ENCODE results near the gene SGPL1. TPM values are rescaled to one million over a fixed set of nuclear protein-coding genes. Genes with fewer than 3 reads are reported as not detected.
"Not testable (repeated sequence)": the region's sequence is repeated elsewhere in the genome, so short reads cannot be mapped to it uniquely, and the experiment has no call there.

The SGPL1 gene, protein sequence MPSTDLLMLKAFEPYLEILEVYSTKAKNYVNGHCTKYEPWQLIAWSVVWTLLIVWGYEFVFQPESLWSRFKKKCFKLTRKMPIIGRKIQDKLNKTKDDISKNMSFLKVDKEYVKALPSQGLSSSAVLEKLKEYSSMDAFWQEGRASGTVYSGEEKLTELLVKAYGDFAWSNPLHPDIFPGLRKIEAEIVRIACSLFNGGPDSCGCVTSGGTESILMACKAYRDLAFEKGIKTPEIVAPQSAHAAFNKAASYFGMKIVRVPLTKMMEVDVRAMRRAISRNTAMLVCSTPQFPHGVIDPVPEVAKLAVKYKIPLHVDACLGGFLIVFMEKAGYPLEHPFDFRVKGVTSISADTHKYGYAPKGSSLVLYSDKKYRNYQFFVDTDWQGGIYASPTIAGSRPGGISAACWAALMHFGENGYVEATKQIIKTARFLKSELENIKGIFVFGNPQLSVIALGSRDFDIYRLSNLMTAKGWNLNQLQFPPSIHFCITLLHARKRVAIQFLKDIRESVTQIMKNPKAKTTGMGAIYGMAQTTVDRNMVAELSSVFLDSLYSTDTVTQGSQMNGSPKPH
- total RNA-seq, result 10 to 100 TPM; 61.3 to 77.6 TPM

DNA sequence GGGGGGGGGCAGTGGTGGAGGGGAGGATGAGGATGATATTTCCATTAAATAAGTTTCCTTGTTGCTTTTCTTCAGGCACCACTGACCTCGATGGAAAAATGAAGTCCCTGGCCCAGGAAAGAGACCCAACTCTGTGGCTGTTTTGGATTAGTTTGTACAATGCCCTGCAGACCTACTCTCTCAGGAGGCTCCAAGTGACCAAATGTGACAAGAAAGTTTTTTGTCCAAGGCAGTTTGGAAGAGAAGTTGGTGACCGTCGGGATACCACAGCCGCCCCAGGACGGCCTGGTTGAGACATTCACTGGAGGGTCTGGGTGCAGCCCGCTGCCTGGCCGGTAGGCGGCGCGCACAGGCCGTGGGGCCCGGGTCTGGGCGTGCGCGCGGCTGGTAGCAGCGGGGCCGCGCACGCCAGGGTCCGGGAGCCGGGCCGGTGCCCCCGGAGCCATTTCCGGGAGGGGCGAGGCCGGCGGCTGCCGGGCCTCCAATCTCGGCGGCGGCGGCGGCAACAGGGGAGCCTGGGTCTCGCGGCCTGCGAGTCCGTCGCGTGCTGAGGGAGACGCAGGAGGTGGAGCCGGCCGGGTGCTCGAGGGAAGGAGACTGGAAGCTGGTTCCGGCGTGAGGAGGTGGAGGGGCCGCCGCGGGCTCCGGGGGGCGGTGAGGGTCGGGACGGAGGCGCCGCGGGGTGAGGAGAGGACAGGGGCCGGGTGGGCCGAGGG, at the start of gene SGPL1:
Gene SGPL1, plus strand, starts transcription at position 445 of the 716 bp plus-strand sequence. CDS start 906 bp downstream, outside the sequence.
- Mint-ChIP-seq H3K36me3 (ENCODE audit: insufficient read depth in 2 of 2) (peaks cover 9 to 10% of the 10 kb centered on the region in 2 donors), H3K4me3 (peak within 1 kb of the TSS; percentile 94 to 97), H3K4me1 (ENCODE audit: low read depth) (peaks cover 51% of the 10 kb centered on the region), H3K9me3 (no peaks in the 10 kb centered on the region), H3K27ac (peak within 1 kb of the TSS; percentile 97), H3K27me3 (ENCODE audit: low read depth) (no peaks in the 10 kb centered on the region)
- ATAC-seq (replicated peaks in 1 of 2), result peak; percentile 91 to 92
- DNase-seq, result peak; percentile 88 to 94

DNA sequence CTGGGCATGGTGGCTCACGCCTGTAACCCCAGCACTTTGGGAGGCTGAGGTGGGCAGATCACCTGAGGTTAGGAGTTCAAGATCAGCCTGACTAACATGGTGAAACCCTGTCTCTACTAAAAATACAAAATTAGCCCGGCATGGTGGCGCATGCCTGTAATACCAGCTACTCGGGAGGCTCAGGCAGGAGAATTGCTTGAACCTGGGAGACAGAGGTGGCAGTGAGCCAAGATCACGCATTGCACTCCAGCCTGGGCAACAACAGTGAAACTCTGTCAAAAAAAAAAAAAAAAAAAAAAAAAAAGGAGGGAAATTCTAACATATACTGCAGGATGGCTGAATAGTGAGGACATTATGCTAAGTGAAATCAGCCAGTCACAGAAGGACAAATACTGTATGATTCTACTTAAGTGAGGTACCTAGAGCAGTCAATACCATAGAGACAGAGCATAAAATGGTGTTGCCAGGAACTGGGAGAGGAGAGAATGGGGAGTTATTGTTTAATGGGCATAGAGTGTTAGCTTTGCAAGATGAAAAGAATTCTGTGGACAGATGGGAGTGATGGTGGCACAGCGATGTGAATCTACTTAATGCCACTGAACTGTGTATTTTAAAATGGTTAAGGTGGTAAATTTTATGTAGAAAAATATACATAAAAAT, 47.6 kb upstream of the SGPL1 start:
- H3K9me3 Mint-ChIP-seq; DNase-seq; H3K27ac Mint-ChIP-seq; H3K36me3 Mint-ChIP-seq (ENCODE audit: insufficient read depth in 2 of 2); H3K4me3 Mint-ChIP-seq; ATAC-seq (replicated peaks in 1 of 2); H3K4me1 Mint-ChIP-seq (ENCODE audit: low read depth): not testable (repeated sequence)
- H3K27me3 Mint-ChIP-seq (ENCODE audit: low read depth), result peaks cover 10% of the 10 kb centered on the region

DNA sequence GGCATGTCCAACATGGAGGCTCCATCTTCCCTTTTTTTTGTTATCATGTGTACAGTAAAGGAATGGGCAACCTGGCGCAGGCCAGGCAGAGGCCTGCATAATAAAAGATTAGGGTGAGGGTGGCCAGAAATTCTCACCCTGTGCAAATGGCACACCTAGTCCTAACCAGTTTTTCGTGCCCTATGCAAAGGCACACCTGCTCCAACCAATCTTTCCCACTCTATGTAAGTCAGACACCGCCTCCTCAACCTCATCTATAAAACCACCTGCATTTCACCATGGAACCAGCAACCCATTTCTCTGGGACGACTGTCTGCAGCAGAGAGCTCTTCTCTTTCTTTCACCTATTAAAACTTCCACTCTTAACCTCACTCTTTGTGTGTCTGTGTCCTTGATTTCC, 46.6 kb upstream of the SGPL1 start:
- ATAC-seq (replicated peaks in 1 of 2), result no peak
- peaks cover 10% of the 10 kb centered on the region for H3K27me3 Mint-ChIP-seq (ENCODE audit: low read depth)
- no peak overlapping the region for H3K27ac Mint-ChIP-seq
- peaks cover 0 to 7% of the 10 kb centered on the region in 2 donors for H3K36me3 Mint-ChIP-seq (ENCODE audit: insufficient read depth in 2 of 2)
- no peaks in the 10 kb centered on the region for H3K4me1 Mint-ChIP-seq (ENCODE audit: low read depth)
- no peak overlapping the region for H3K4me3 Mint-ChIP-seq
- H3K9me3 Mint-ChIP-seq, result peaks cover 2 to 5% of the 10 kb centered on the region in 2 donors
- no peak for DNase-seq

DNA sequence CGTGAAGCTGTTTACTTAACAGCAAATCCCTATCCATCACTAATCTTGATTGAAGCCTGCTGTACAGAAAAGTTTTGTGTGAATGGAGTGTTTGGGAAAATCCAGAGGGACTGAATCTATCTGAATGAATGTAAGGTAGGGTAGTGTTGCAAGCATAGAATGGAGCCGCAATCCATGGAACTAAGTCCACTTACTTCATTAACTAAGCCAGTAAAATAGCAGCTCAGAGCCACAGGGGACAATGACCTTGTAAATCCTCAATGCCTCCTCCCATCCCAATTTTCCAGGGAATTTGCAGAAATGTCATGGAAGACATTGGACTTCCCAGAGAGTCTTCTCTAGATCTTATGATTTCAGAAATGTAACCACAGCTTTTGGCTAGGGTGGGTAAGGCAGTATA, 45.7 kb upstream of the SGPL1 start:
- Mint-ChIP-seq H3K4me3 (no peak overlapping the region), H3K27ac (no peak overlapping the region), H3K36me3 (ENCODE audit: insufficient read depth in 2 of 2) (peaks cover 0 to 7% of the 10 kb centered on the region in 2 donors)

DNA sequence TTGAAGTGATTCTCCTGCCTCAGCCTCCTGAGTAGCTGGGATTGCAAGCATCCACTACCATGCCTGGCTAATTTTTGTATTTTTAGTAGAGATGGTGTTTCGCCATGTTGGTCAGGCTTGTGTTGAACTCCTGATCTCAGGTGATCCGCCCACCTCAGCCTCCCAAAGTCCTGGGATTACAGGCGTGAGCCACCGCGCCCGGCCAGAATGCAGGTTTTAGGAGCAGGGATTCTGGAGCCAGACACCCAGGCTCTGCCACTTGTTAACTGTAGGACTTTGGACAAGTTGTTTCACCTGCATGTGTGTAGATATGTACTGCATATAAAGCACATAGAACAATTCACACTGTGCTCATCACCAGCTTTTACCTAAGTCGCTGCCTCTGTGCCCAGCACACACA, 45.2 kb upstream of the SGPL1 start:
- not testable (repeated sequence) for H3K9me3 Mint-ChIP-seq; DNase-seq; ATAC-seq (replicated peaks in 1 of 2); H3K36me3 Mint-ChIP-seq (ENCODE audit: insufficient read depth in 2 of 2); H3K4me1 Mint-ChIP-seq (ENCODE audit: low read depth); H3K27ac Mint-ChIP-seq; H3K4me3 Mint-ChIP-seq
- H3K27me3 Mint-ChIP-seq (ENCODE audit: low read depth), result peaks cover 10% of the 10 kb centered on the region

More for the DNA sequence above, 45.7 kb upstream of the SGPL1 start:
- DNase-seq (no peak), ATAC-seq (replicated peaks in 1 of 2) (no peak)
- Mint-ChIP-seq H3K4me1 (ENCODE audit: low read depth) (no peaks in the 10 kb centered on the region), H3K9me3 (peaks cover 2 to 5% of the 10 kb centered on the region in 2 donors), H3K27me3 (ENCODE audit: low read depth) (peaks cover 10% of the 10 kb centered on the region)

DNA sequence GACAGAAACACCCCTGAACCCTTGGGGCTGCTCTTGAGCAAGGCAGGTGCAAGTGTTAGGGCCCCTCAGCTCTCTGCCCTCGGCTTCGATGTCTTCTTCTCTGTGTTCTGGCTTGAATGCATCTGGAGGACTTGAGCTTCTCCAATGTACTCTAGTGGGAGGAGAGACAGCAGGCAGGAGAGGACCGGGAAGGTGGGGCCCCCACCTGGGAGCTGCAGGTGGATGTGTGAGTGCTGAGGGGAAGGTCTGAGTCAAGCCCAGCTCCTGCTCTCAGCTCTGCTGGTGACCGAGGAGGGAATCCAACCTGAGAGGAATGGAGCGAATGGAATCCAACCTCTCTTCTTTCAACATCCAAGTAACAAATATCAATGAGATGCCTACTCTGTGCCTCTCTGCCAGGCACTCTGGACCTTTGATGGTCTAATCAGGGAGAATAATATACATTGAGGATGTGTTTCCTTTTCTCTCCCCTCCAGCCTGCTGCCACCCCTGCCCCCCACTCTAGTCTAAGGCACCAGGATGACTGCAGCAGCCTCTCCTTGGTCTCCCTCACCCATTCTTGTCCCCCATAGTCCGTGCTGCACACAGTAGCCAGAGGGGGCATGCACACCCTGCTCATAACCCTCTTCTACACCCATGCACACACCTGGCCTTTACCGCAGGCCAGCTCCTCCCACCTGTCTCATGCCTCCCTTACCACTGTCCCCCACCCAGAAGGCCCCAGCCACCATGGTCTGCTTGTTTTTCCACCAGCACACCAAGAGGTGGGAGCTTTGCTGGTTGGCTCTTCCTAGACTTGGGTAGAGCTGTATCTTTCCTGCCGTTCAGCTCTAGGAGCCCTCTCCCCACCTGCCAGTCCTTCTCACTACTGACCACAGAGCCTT, 44.2 kb upstream of the SGPL1 start:
- DNase-seq, result no peak
- no peak for ATAC-seq (replicated peaks in 1 of 2)
- Mint-ChIP-seq H3K9me3 (no peaks in the 10 kb centered on the region), H3K27me3 (ENCODE audit: low read depth) (peaks cover 7% of the 10 kb centered on the region), H3K36me3 (ENCODE audit: insufficient read depth in 2 of 2) (no peaks in the 10 kb centered on the region), H3K4me1 (ENCODE audit: low read depth) (no peaks in the 10 kb centered on the region), H3K4me3 (no peak overlapping the region), H3K27ac (no peak overlapping the region)

DNA sequence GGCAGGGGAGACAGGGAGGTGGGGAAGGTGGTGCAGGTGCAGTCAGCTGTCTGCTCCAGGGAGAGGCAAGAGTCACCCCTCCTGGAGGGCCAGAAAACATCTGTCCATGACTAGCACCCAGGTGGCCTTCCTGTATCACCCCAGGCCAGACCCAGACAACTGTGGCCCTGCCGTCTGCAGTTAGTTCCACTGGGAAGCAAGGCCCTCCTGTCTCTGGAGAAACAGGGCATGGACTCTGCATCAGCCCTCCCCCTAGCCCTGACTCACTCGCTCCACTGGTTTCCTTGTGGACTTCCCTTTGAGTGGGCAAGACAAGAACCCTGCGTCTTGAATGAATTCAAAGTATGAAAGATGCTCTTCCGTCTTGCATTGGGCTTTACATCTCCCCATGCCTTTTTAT, 43.1 kb upstream of the SGPL1 start:
- no peak for DNase-seq
- Mint-ChIP-seq H3K27me3 (ENCODE audit: low read depth) (no peaks in the 10 kb centered on the region), H3K36me3 (ENCODE audit: insufficient read depth in 2 of 2) (no peaks in the 10 kb centered on the region), H3K4me3 (no peak overlapping the region), H3K27ac (no peak overlapping the region), H3K9me3 (no peaks in the 10 kb centered on the region), H3K4me1 (ENCODE audit: low read depth) (no peaks in the 10 kb centered on the region)
- no peak for ATAC-seq (replicated peaks in 1 of 2)

DNA sequence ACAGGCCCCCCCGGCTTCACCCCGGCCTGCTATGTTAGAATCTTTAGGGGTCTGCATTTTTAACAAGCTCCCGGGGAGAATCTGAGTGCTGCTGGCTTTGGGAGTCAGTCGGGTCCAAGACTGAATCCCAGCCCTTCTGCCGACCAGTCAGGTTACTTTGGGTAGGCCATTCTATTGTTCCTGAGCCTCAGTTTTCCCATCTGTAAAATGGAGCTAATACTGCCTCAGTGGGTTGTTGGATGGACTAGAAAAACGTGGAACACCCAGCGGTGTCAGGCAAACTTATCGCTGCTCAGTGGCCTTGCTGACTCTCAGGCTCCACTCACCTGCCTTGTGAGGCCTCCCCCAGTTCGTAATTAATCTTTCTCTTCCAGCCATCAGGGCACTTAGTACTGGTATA, 42.3 kb upstream of the SGPL1 start:
- H3K27me3 Mint-ChIP-seq (ENCODE audit: low read depth), result no peaks in the 10 kb centered on the region
- no peak for DNase-seq
- no peaks in the 10 kb centered on the region for H3K4me1 Mint-ChIP-seq (ENCODE audit: low read depth)

DNA sequence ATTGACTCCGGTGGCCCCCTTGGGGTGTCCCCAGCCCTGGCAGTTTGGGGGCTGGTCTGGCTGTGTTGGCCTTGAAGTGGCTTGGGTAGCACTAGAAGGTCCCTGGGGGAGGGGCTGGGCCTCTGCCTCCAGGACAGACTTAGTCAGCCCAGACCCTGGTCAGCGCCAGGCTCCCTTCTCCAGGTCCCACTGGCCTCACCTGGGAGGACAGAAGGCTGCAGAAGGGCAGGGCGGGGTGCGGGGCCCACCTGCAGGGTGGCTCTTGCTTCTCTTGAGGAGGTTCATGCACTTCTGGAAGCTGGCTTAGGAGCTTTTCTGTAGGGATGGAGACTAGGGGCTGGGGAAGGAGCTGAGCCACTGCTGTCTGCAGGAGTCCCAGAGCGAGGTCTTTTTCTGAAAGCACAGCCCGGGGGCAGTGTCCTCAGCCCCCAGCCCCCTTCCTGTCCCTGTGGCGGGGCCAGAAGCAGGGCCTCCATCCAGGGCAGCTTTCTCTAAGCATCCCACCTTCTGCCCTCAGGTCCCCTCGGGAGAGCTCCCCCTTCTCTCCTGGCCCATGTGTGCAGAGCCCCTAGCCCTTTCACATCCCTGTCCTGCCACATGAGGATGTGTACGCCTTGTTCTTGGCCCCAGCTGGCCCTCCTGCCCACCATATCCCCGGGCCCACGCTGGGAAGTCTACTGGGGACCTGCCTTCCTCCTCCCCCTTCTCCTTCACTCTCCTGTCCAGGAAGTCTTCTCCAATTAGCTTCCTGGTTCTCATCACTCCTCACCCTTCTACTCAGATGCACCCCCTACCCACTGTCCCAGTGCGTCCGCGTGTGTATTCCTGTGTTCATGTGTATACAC, 41.6 kb upstream of the SGPL1 start:
- Mint-ChIP-seq H3K27me3 (ENCODE audit: low read depth) (no peaks in the 10 kb centered on the region), H3K36me3 (ENCODE audit: insufficient read depth in 2 of 2) (no peaks in the 10 kb centered on the region), H3K27ac (no peak overlapping the region)

More for the DNA sequence above, 42.3 kb upstream of the SGPL1 start:
- H3K9me3 Mint-ChIP-seq, result no peaks in the 10 kb centered on the region
- no peak overlapping the region for H3K4me3 Mint-ChIP-seq
- H3K36me3 Mint-ChIP-seq (ENCODE audit: insufficient read depth in 2 of 2), result no peaks in the 10 kb centered on the region
- ATAC-seq (replicated peaks in 1 of 2), result no peak
- H3K27ac Mint-ChIP-seq, result no peak overlapping the region

DNA sequence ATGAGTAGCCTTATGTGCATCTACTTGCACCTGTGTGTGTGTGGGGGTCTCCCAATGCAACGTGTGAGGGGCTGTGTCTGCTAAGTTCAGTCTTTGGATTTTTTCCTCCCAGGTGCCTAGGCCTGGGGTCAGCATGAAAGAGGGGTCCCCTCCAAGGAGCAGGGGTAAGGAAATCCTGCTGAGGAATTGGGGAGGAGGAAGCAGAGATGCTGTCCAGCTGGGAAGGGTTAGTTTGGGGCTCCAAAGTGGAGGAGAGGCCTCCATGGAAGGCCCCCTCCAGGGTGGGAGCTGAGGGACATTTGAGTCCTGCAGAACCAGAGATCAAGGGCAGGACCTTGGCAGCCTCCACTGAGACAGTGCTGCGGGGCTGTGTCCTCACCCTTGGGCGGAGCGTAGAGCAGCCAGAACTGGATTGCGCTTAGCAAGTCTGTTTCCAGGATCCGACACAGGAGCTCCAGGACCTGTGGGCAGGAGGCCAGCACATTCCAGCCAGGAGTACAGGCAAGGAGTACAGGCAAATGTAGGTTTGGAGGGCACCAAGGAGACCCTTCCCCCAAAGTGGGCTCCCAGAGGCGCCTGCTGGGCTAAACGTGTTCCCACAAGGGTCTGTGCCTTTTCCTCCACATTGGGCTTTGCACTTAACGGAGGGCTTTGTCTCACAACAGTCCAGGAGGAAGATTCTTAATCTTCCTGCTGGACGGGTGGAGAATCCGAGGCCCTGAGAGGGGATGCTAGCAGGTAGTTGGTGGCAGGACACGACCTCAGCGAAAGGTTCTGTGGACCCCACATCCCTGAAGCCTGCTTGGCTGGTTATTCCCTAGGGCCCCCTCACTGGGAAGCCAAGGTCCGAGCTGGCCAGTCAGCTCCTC, 40.7 kb upstream of the SGPL1 start:
- Mint-ChIP-seq H3K4me1 (ENCODE audit: low read depth) (no peaks in the 10 kb centered on the region), H3K27ac (no peak overlapping the region), H3K4me3 (no peak overlapping the region), H3K27me3 (ENCODE audit: low read depth) (no peaks in the 10 kb centered on the region), H3K36me3 (ENCODE audit: insufficient read depth in 2 of 2) (no peaks in the 10 kb centered on the region), H3K9me3 (no peaks in the 10 kb centered on the region)
- no peak for DNase-seq
- ATAC-seq (replicated peaks in 1 of 2), result no peak

More for the DNA sequence above, 41.6 kb upstream of the SGPL1 start:
- H3K9me3 Mint-ChIP-seq, result no peaks in the 10 kb centered on the region
- no peaks in the 10 kb centered on the region for H3K4me1 Mint-ChIP-seq (ENCODE audit: low read depth)
- DNase-seq (no peak), ATAC-seq (replicated peaks in 1 of 2) (no peak)
- H3K4me3 Mint-ChIP-seq, result no peak overlapping the region

Data from activated T-cell treated with anti-CD3 and anti-CD28 coated beads, Interleukin-2, amount 50 U/mL, for 72 hours (primary cell).